Sigmoid colon (tissue), 4 donors: ENCODE data around the gene IL16.

Experiments
- CTCF ChIP-seq, 4 experiments: fragments of 450-650 bp in 3 of 4; fragments of 200-600 bp in 1 of 4; IDR thresholded peaks; one replicate each; pipeline ENCODE4 v1.5.1; 2016 to 2019; ENCODE audit warnings: antibody characterized with exemption in 4 of 4, mild to moderate bottlenecking in 3 of 4, moderate library complexity in 2 of 4
- POLR2AphosphoS5 ChIP-seq, 4 donors: sonication (generic); formaldehyde crosslinking; IDR thresholded peaks; one replicate each; pipeline ENCODE4 v1.6.1; 2017; ENCODE audit warnings: antibody characterized with exemption in 4 of 4

- TF ChIP-seq CTCF (IDR thresholded peaks at IDR 0.05) (no peak), POLR2AphosphoS5 (IDR thresholded peaks at IDR 0.05) (no peak)
Measured at GRCh38 chr15:81343371-81343770, 146.7 kb downstream of the IL16 start.
